ENCODE measurements around the gene KIF26A. TPM values are rescaled to one million over a fixed set of nuclear protein-coding genes. Genes with fewer than 3 reads are reported as not detected.

KIF26A gene
- total RNA-seq, 4 donors from 2014 or later: 0.59 to 3.3 (median 1.5) TPM

GRCh38 chr14:104171895-104172294, 33.5 kb downstream of the KIF26A start:
- no peaks in the 10 kb centered on the region for H3K9me3 ChIP-seq
- H3K4me3 ChIP-seq: no peak overlapping the region
- TF ChIP-seq CTCF (IDR thresholded peaks at IDR 0.05 in 4 of 5, conservative IDR thresholded peaks at IDR 0.05 in 1 of 5): no peak
- TF ChIP-seq POLR2A (IDR thresholded peaks at IDR 0.05): no peak
- peaks cover 0 to 20% (median 19%) of the 10 kb centered on the region in 3 donors for H3K27me3 ChIP-seq
- DNase-seq (no peak), ATAC-seq (no peak)
- intact Hi-C loops (cut with DNase I; ENCODE audit: low total_unique reads) (no loop called here), in situ Hi-C loops (cut with MboI; ENCODE audit: low sequenced_read_pairs in 4 of 4) (no loop called here)
- H3K27ac ChIP-seq: no peak overlapping the region
- H3K4me1 ChIP-seq: no peaks in the 10 kb centered on the region
- no peaks in the 10 kb centered on the region for H3K36me3 ChIP-seq

GRCh38 chr14:104172349-104172748, 34.0 kb downstream of the KIF26A start:
- H3K36me3 ChIP-seq: no peaks in the 10 kb centered on the region
- H3K27ac ChIP-seq: no peak overlapping the region
- no peaks in the 10 kb centered on the region for H3K4me1 ChIP-seq
- intact Hi-C loops (cut with DNase I; ENCODE audit: low total_unique reads): no loop called here
- TF ChIP-seq POLR2A (IDR thresholded peaks at IDR 0.05): no peak
- TF ChIP-seq CTCF (IDR thresholded peaks at IDR 0.05 in 4 of 5, conservative IDR thresholded peaks at IDR 0.05 in 1 of 5): no peak
- ATAC-seq (no peak), DNase-seq (no peak)
- no peaks in the 10 kb centered on the region for H3K9me3 ChIP-seq
- no peak overlapping the region for H3K4me3 ChIP-seq
- in situ Hi-C loops (cut with MboI; ENCODE audit: low sequenced_read_pairs in 4 of 4): no loop called here
- peaks cover 0 to 20% (median 19%) of the 10 kb centered on the region in 3 donors for H3K27me3 ChIP-seq

GRCh38 chr14:104172880-104173279, 34.5 kb downstream of the KIF26A start:
- ATAC-seq (no peak), DNase-seq (no peak)
- no peak overlapping the region for H3K4me3 ChIP-seq
- H3K36me3 ChIP-seq: no peaks in the 10 kb centered on the region
- no peak for TF ChIP-seq POLR2A (IDR thresholded peaks at IDR 0.05)
- TF ChIP-seq CTCF (IDR thresholded peaks at IDR 0.05 in 4 of 5, conservative IDR thresholded peaks at IDR 0.05 in 1 of 5): no peak
- no peaks in the 10 kb centered on the region for H3K4me1 ChIP-seq
- no peaks in the 10 kb centered on the region for H3K9me3 ChIP-seq
- intact Hi-C loops (cut with DNase I; ENCODE audit: low total_unique reads) (no loop called here), in situ Hi-C loops (cut with MboI; ENCODE audit: low sequenced_read_pairs in 4 of 4) (no loop called here)
- H3K27ac ChIP-seq: no peak overlapping the region
- peaks cover 0 to 20% (median 19%) of the 10 kb centered on the region in 3 donors for H3K27me3 ChIP-seq

GRCh38 chr14:104174051-104174450, 35.7 kb downstream of the KIF26A start:
- H3K9me3 ChIP-seq: no peaks in the 10 kb centered on the region
- H3K4me1 ChIP-seq: no peaks in the 10 kb centered on the region
- TF ChIP-seq CTCF (IDR thresholded peaks at IDR 0.05 in 4 of 5, conservative IDR thresholded peaks at IDR 0.05 in 1 of 5) (no peak), POLR2A (IDR thresholded peaks at IDR 0.05) (no peak)
- in situ Hi-C loops (cut with MboI; ENCODE audit: low sequenced_read_pairs in 4 of 4): no loop called here
- no peak overlapping the region for H3K27ac ChIP-seq
- H3K36me3 ChIP-seq: no peaks in the 10 kb centered on the region
- H3K4me3 ChIP-seq: no peak overlapping the region
- H3K27me3 ChIP-seq: peaks cover 0 to 29% (median 26%) of the 10 kb centered on the region in 3 donors
- intact Hi-C loops (cut with DNase I; ENCODE audit: low total_unique reads): no loop called here
- ATAC-seq (no peak), DNase-seq (no peak)

GRCh38 chr14:104175041-104175440, 36.7 kb downstream of the KIF26A start:
- H3K27me3 ChIP-seq: peaks cover 0 to 27% (median 21%) of the 10 kb centered on the region in 3 donors
- intact Hi-C loops (cut with DNase I; ENCODE audit: low total_unique reads) (no loop called here), in situ Hi-C loops (cut with MboI; ENCODE audit: low sequenced_read_pairs in 4 of 4) (no loop called here)
- H3K4me1 ChIP-seq: no peaks in the 10 kb centered on the region
- H3K36me3 ChIP-seq: no peaks in the 10 kb centered on the region
- ATAC-seq (no peak), DNase-seq (no peak)
- no peak overlapping the region for H3K4me3 ChIP-seq
- H3K9me3 ChIP-seq: no peaks in the 10 kb centered on the region
- no peak overlapping the region for H3K27ac ChIP-seq
- TF ChIP-seq CTCF (IDR thresholded peaks at IDR 0.05 in 4 of 5, conservative IDR thresholded peaks at IDR 0.05 in 1 of 5) (no peak), POLR2A (IDR thresholded peaks at IDR 0.05) (no peak)
